ENCODE data around the gene PLD6.

PLD6 gene

GRCh38 chr17:17155568-17155967 is 50.6 kb downstream of the PLD6 start:
- DNase-seq (ENCODE audit: low spot score): no peak

- DNase-seq (ENCODE audit: low spot score): no peak
These were observed 51.2 kb downstream of the PLD6 start for GRCh38 chr17:17154981-17155380.

- DNase-seq (ENCODE audit: low spot score): no peak
These were observed 51.6 kb downstream of the PLD6 start for GRCh38 chr17:17154556-17154955.

GRCh38 chr17:17153709-17154108 is 52.4 kb downstream of the PLD6 start:
- no peak for DNase-seq (ENCODE audit: low spot score)

GRCh38 chr17:17153071-17153470 is 53.1 kb downstream of the PLD6 start:
- DNase-seq (ENCODE audit: low spot score): no peak

- DNase-seq (ENCODE audit: low spot score): peak; percentile 31
These were observed 53.7 kb downstream of the PLD6 start for GRCh38 chr17:17152385-17152784.

GRCh38 chr17:17151962-17152361 is 54.2 kb downstream of the PLD6 start:
- DNase-seq (ENCODE audit: low spot score): peak; percentile 83

GRCh38 chr17:17151541-17151940 is 54.6 kb downstream of the PLD6 start:
- DNase-seq (ENCODE audit: low spot score): no peak

- DNase-seq (ENCODE audit: low spot score): no peak
These were observed 55.1 kb downstream of the PLD6 start for GRCh38 chr17:17151055-17151454.

Measured in globus pallidus (tissue), 1 donor.